ES-I3 (cell line): ENCODE data around the gene TLCD2.
"Not testable (repeated sequence)": the region's sequence is repeated elsewhere in the genome, so short reads cannot be mapped to it uniquely, and the experiment has no call there.

ENCODE experiments used
- H3K36me3 ChIP-seq: 2 replicates; pipeline ENCODE4 v1.6.1; 2013; ENCODE audit warnings: mild to moderate bottlenecking, low read length, control low read depth, moderate library complexity; ENCODE audit not compliant: insufficient read depth
- H3K4me1 ChIP-seq: 2 replicates; pipeline ENCODE4 v1.6.1; 2013; ENCODE audit warnings: mild to moderate bottlenecking, control low read depth, low read length; ENCODE audit not compliant: insufficient read depth
- H3K9ac ChIP-seq: 2 replicates; pipeline ENCODE4 v1.6.1; 2013; ENCODE audit warnings: low read depth, mild to moderate bottlenecking, low read length, moderate library complexity
- H3K9me3 ChIP-seq: 2 replicates; pipeline ENCODE4 v1.6.1; 2013; ENCODE audit warnings: mild to moderate bottlenecking, low read length, moderate library complexity; ENCODE audit not compliant: control insufficient read depth, insufficient read depth

The TLCD2 gene

DNA sequence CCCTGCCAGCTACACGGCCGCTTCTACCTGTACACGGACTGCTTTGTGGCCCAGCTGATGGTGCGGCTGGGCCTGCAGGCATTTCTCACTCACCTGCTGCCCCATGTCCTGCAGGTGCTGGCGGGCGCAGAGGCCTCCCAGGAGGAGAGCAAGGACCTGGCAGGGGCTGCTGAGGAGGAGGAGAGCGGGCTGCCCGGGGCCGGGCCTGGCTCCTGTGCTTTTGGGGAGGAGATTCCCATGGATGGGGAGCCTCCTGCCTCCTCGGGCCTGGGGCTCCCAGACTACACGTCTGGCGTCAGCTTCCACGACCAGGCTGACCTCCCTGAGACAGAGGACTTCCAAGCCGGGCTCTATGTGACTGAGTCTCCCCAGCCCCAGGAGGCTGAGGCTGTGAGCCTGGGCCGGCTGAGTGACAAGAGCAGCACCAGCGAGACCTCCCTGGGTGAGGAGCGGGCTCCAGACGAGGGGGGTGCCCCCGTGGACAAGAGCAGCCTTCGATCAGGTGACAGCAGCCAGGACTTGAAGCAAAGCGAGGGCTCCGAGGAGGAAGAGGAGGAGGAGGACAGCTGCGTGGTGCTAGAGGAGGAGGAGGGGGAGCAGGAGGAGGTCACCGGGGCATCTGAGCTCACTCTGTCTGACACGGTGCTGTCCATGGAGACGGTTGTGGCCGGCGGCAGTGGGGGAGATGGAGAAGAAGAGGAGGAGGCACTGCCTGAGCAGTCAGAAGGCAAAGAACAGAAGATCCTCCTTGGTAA is 17.9 kb upstream of the TLCD2 start:
- Histone ChIP-seq H3K36me3 (no peaks in the 10 kb centered on the region), H3K9ac (no peak overlapping the region), H3K4me1 (no peaks in the 10 kb centered on the region), H3K9me3 (no peaks in the 10 kb centered on the region)

GRCh38 chr17:1727258-1727789 is 17.1 kb upstream of the TLCD2 start:
- Histone ChIP-seq H3K9ac (no peak overlapping the region), H3K4me1 (no peaks in the 10 kb centered on the region), H3K36me3 (no peaks in the 10 kb centered on the region), H3K9me3 (no peaks in the 10 kb centered on the region)

GRCh38 chr17:1726626-1727257 is 16.6 kb upstream of the TLCD2 start:
- no peaks in the 10 kb centered on the region for H3K9me3 ChIP-seq
- no peaks in the 10 kb centered on the region for H3K4me1 ChIP-seq
- H3K9ac ChIP-seq, result no peak overlapping the region
- no peaks in the 10 kb centered on the region for H3K36me3 ChIP-seq

GRCh38 chr17:1725642-1726511 is 15.7 kb upstream of the TLCD2 start:
- no peaks in the 10 kb centered on the region for H3K4me1 ChIP-seq
- no peaks in the 10 kb centered on the region for H3K9me3 ChIP-seq
- H3K9ac ChIP-seq, result no peak overlapping the region

DNA sequence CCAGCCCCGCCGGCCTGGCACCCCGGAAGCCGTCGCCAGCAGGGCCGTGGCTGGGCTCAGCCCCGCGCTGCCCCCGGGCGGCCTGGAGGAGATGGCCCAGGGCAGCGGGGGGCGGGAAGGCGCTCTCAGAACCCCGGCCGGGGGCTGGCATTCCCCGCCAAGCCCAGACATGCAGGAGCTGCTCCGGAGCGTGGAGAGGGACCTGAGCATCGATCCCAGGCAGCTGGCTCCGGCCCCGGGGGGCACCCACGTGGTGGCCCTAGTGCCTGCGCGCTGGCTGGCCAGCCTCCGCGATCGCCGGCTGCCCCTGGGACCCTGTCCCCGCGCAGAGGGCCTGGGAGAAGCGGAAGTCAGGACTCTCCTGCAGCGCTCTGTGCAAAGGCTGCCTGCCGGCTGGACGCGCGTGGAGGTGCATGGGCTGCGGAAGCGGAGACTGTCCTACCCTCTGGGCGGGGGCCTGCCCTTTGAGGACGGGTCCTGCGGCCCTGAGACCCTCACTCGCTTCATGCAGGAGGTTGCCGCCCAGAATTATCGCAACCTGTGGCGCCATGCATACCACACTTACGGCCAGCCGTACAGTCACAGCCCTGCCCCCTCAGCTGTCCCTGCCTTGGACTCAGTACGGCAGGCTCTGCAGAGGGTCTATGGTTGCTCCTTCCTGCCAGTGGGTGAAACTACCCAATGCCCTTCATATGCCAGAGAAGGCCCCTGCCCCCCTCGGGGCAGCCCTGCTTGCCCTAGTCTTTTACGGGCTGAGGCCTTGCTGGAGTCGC is 14.9 kb upstream of the TLCD2 start:
- Histone ChIP-seq H3K9me3 (no peaks in the 10 kb centered on the region), H3K4me1 (no peaks in the 10 kb centered on the region), H3K36me3 (no peaks in the 10 kb centered on the region), H3K9ac (peak overlapping the region; percentile 80)

More at GRCh38 chr17:1725642-1726511, 15.7 kb upstream of the TLCD2 start:
- H3K36me3 ChIP-seq, result no peaks in the 10 kb centered on the region

DNA sequence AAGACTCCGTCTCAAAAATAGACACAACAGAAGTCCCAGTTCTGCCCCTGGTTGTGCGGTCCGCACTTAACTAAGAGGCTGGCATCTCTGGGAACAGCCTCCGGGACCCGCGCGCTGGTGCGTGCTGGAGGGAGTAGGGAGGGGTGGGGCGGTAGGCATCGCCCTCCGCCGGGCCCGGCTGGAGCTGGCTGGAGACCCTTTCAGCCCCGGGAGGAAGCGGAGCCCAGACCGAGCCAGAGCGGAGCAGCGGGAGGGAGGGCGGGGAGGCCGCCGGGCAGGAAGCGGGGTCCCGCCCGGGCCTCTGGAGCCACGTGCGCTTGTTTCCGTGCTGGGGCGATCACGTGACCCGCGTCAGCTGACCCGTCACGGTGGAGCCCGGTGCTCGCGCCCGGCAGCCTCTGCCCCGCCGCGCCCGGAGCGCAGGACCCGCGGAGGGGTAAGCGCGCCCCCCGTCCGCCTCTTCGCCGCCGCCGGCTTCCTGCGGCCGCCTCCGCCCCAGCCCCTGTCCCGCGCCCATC is 14.2 kb upstream of the TLCD2 start, which contains the start of gene WDR81:
TSS of gene WDR81 (plus strand) at position 354 of the 518 bp plus-strand sequence. CDS start 256 bp downstream, outside the sequence.
- Histone ChIP-seq H3K9me3 (no peaks in the 10 kb centered on the region), H3K36me3 (no peaks in the 10 kb centered on the region), H3K4me1 (no peaks in the 10 kb centered on the region), H3K9ac (peak within 1 kb of the TSS; percentile 80)

DNA sequence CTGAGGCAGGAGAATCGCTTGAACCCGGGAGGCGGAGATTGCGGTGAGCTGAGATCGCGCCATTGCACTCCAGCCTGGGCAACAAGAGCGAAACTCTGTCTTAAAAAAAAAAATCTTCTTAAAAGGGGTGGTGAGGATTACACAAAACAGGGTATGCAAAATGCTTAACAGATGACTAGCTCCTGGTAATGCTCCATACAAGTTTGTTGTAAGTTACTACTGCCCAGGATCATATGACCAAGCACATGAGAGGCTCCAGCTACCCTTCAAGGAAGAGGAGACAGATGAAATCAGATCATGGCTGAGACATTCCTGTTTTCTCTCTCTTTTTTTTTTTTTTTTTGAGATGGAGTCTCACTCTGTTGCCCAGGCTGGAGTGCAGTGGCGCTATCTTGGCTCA is 11.8 kb upstream of the TLCD2 start:
- not testable (repeated sequence) for H3K36me3 ChIP-seq, H3K9ac ChIP-seq, H3K9me3 ChIP-seq, H3K4me1 ChIP-seq

DNA sequence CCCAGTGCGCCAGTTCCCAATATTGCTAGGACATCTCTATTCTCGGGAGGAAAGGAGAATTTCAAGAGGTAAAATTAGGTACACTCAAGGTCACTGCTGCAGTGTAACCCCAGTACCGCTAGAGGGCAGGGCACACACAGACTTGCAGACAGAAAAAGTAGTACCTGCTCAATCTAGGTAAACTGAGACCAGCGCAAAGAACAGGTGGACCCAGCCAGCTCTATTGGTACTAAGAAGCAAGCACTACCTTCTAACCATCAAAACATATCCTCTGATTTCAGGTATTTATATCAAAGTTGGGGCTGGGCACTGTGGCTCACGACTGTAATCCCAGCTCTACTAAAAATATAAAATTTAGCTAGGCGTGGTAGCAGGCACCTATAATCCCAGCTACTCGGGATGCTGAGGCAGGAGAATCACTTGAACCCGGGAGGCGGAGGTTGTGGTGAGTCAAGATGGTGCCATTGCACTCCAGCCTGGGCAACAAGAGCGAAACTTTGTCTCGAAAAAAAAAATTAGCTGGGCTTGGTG is 10.7 kb upstream of the TLCD2 start:
- Histone ChIP-seq H3K9me3 (no peaks in the 10 kb centered on the region), H3K9ac (no peak overlapping the region; the same call in 1 of the 2 replicates), H3K36me3 (no peaks in the 10 kb centered on the region), H3K4me1 (no peaks in the 10 kb centered on the region)

- peaks cover 5% of the 10 kb centered on the region for H3K4me1 ChIP-seq
- H3K9me3 ChIP-seq, result no peaks in the 10 kb centered on the region
- H3K9ac ChIP-seq, result no peak overlapping the region
- H3K36me3 ChIP-seq, result no peaks in the 10 kb centered on the region
Measured at GRCh38 chr17:1718362-1719165, 8.4 kb upstream of the TLCD2 start.

- Histone ChIP-seq H3K36me3 (no peaks in the 10 kb centered on the region), H3K4me1 (peaks cover 10% of the 10 kb centered on the region), H3K9ac (peak overlapping the region; percentile 75)
Measured at GRCh38 chr17:1716912-1717695, 6.9 kb upstream of the TLCD2 start.

GRCh38 chr17:1716076-1716911 is 6.1 kb upstream of the TLCD2 start:
- H3K4me1 ChIP-seq, result peaks cover 10% of the 10 kb centered on the region
- no peaks in the 10 kb centered on the region for H3K36me3 ChIP-seq
- peak overlapping the region; percentile 75 for H3K9ac ChIP-seq
- no peaks in the 10 kb centered on the region for H3K9me3 ChIP-seq

More at GRCh38 chr17:1716912-1717695, 6.9 kb upstream of the TLCD2 start:
- H3K9me3 ChIP-seq, result no peaks in the 10 kb centered on the region

- no peaks in the 10 kb centered on the region for H3K9me3 ChIP-seq
- H3K9ac ChIP-seq, result peak overlapping the region; percentile 46; the same call in 1 of the 2 replicates
- H3K36me3 ChIP-seq, result no peaks in the 10 kb centered on the region
- H3K4me1 ChIP-seq, result peaks cover 14% of the 10 kb centered on the region
Measured at GRCh38 chr17:1715803-1716075, 5.6 kb upstream of the TLCD2 start.
